ENCODE results near the gene CACHD1.
"Not testable (repeated sequence)": the region's sequence is repeated elsewhere in the genome, so short reads cannot be mapped to it uniquely, and the experiment has no call there.

The CACHD1 gene

GRCh38 chr1:64712049-64712448 lies 242.1 kb downstream of the CACHD1 start:
- no peak for DNase-seq
- TF ChIP-seq POLR2A (IDR thresholded peaks at IDR 0.05; ENCODE audit: low read length) (no peak), GATA1 (IDR thresholded peaks at IDR 0.05; ENCODE audit: low read depth, low read length) (no peak)

- no peak for DNase-seq
- TF ChIP-seq GATA1 (IDR thresholded peaks at IDR 0.05; ENCODE audit: low read depth, low read length), result no peak
- no peak for TF ChIP-seq POLR2A (IDR thresholded peaks at IDR 0.05; ENCODE audit: low read length)
Observed at GRCh38 chr1:64715186-64715585, 245.3 kb downstream of the CACHD1 start.

GRCh38 chr1:64721135-64721534 lies 251.2 kb downstream of the CACHD1 start:
- TF ChIP-seq GATA1 (IDR thresholded peaks at IDR 0.05; ENCODE audit: low read depth, low read length) (no peak), POLR2A (IDR thresholded peaks at IDR 0.05; ENCODE audit: low read length) (no peak)

GRCh38 chr1:64721576-64722145 lies 251.7 kb downstream of the CACHD1 start:
- TF ChIP-seq GATA1 (IDR thresholded peaks at IDR 0.05; ENCODE audit: low read depth, low read length) (no peak), POLR2A (IDR thresholded peaks at IDR 0.05; ENCODE audit: low read length) (no peak)
- DNase-seq, result no peak

More at GRCh38 chr1:64721135-64721534, 251.2 kb downstream of the CACHD1 start:
- no peak for DNase-seq

GRCh38 chr1:64727861-64728260 lies 257.9 kb downstream of the CACHD1 start:
- DNase-seq, result no peak
- TF ChIP-seq POLR2A (IDR thresholded peaks at IDR 0.05; ENCODE audit: low read length), result no peak
- TF ChIP-seq GATA1 (IDR thresholded peaks at IDR 0.05; ENCODE audit: low read depth, low read length), result no peak

GRCh38 chr1:64733581-64734286 lies 263.8 kb downstream of the CACHD1 start:
- TF ChIP-seq POLR2A (IDR thresholded peaks at IDR 0.05; ENCODE audit: low read length), result no peak
- no peak for TF ChIP-seq GATA1 (IDR thresholded peaks at IDR 0.05; ENCODE audit: low read depth, low read length)
- DNase-seq, result no peak

- TF ChIP-seq GATA1 (IDR thresholded peaks at IDR 0.05; ENCODE audit: low read depth, low read length) (no peak), POLR2A (IDR thresholded peaks at IDR 0.05; ENCODE audit: low read length) (no peak)
- DNase-seq, result no peak
Observed at GRCh38 chr1:64734287-64734652, 264.3 kb downstream of the CACHD1 start.

GRCh38 chr1:64740687-64741086 lies 270.8 kb downstream of the CACHD1 start:
- not testable (repeated sequence) for DNase-seq

Measured in erythroblast (primary cell).